Measurements from ENCODE around the gene BAG5.

Gene BAG5

GRCh38 chr14:103510724-103511693 is 51.4 kb downstream of the BAG5 start:
- in situ Hi-C loops (cut with HindIII; ENCODE audit: low sequenced_read_pairs): no loop called here

- in situ Hi-C loops (cut with HindIII; ENCODE audit: low sequenced_read_pairs): no loop called here
Observed at GRCh38 chr14:103509864-103510723, 52.4 kb downstream of the BAG5 start.

- in situ Hi-C loops (cut with HindIII; ENCODE audit: low sequenced_read_pairs): no loop called here
Observed at GRCh38 chr14:103508521-103509329, 53.7 kb downstream of the BAG5 start.

GRCh38 chr14:103507751-103508150 is 54.7 kb downstream of the BAG5 start:
- in situ Hi-C loops (cut with HindIII; ENCODE audit: low sequenced_read_pairs): no loop called here
